ENCODE measurements around the gene DTX4.

DTX4 gene

GRCh38 chr11:59212744-59213631, 41.1 kb downstream of the DTX4 start, which contains the start of gene MPEG1:
Gene MPEG1 (minus strand): TSS chr11:59212927. CDS start chr11:59212865, 62 bp downstream.
- H3K36me3 ChIP-seq (ENCODE audit: control insufficient read depth, low read depth, low read length) = no peaks in the 10 kb centered on the region
- no peaks in the 10 kb centered on the region for H3K27me3 ChIP-seq (ENCODE audit: control insufficient read depth, insufficient read depth, low read length)
- no peak within 1 kb of the TSS for H3K9ac ChIP-seq (ENCODE audit: low read length)
- no peaks in the 10 kb centered on the region for H3K9me3 ChIP-seq (ENCODE audit: control insufficient read depth, low read depth, low read length)
- H3K4me3 ChIP-seq (ENCODE audit: low read length) = no peak within 1 kb of the TSS
- H3K4me1 ChIP-seq (ENCODE audit: control insufficient read depth, low read depth, low read length) = peaks cover 2% of the 10 kb centered on the region
- H3K27ac ChIP-seq (ENCODE audit: low read length) = no peak within 1 kb of the TSS

- Histone ChIP-seq H3K27me3 (ENCODE audit: control insufficient read depth, insufficient read depth, low read length) (no peaks in the 10 kb centered on the region), H3K4me1 (ENCODE audit: control insufficient read depth, low read depth, low read length) (no peaks in the 10 kb centered on the region), H3K9ac (ENCODE audit: low read length) (no peak overlapping the region), H3K9me3 (ENCODE audit: control insufficient read depth, low read depth, low read length) (no peaks in the 10 kb centered on the region), H3K4me3 (ENCODE audit: low read length) (no peak overlapping the region), H3K36me3 (ENCODE audit: control insufficient read depth, low read depth, low read length) (no peaks in the 10 kb centered on the region), H3K27ac (ENCODE audit: low read length) (no peak overlapping the region)
Measured at GRCh38 chr11:59214141-59214893, 42.4 kb downstream of the DTX4 start.

GRCh38 chr11:59216641-59217564, 45.0 kb downstream of the DTX4 start:
- no peaks in the 10 kb centered on the region for H3K9me3 ChIP-seq (ENCODE audit: control insufficient read depth, low read depth, low read length)

GRCh38 chr11:59218319-59218718, 46.4 kb downstream of the DTX4 start:
- no peaks in the 10 kb centered on the region for H3K9me3 ChIP-seq (ENCODE audit: control insufficient read depth, low read depth, low read length)
- H3K4me1 ChIP-seq (ENCODE audit: control insufficient read depth, low read depth, low read length) = no peaks in the 10 kb centered on the region
- H3K27ac ChIP-seq (ENCODE audit: low read length) = no peak overlapping the region
- H3K36me3 ChIP-seq (ENCODE audit: control insufficient read depth, low read depth, low read length) = no peaks in the 10 kb centered on the region
- no peak overlapping the region for H3K9ac ChIP-seq (ENCODE audit: low read length)
- H3K27me3 ChIP-seq (ENCODE audit: control insufficient read depth, insufficient read depth, low read length) = no peaks in the 10 kb centered on the region
- H3K4me3 ChIP-seq (ENCODE audit: low read length) = no peak overlapping the region

More at GRCh38 chr11:59216641-59217564, 45.0 kb downstream of the DTX4 start:
- H3K4me1 ChIP-seq (ENCODE audit: control insufficient read depth, low read depth, low read length) = no peaks in the 10 kb centered on the region
- H3K9ac ChIP-seq (ENCODE audit: low read length) = no peak overlapping the region
- H3K36me3 ChIP-seq (ENCODE audit: control insufficient read depth, low read depth, low read length) = no peaks in the 10 kb centered on the region
- H3K4me3 ChIP-seq (ENCODE audit: low read length) = no peak overlapping the region
- H3K27ac ChIP-seq (ENCODE audit: low read length) = no peak overlapping the region
- H3K27me3 ChIP-seq (ENCODE audit: control insufficient read depth, insufficient read depth, low read length) = no peaks in the 10 kb centered on the region

GRCh38 chr11:59218893-59219292, 47.0 kb downstream of the DTX4 start:
- Histone ChIP-seq H3K27me3 (ENCODE audit: control insufficient read depth, insufficient read depth, low read length) (no peaks in the 10 kb centered on the region), H3K9ac (ENCODE audit: low read length) (no peak overlapping the region), H3K9me3 (ENCODE audit: control insufficient read depth, low read depth, low read length) (no peaks in the 10 kb centered on the region), H3K36me3 (ENCODE audit: control insufficient read depth, low read depth, low read length) (no peaks in the 10 kb centered on the region), H3K4me1 (ENCODE audit: control insufficient read depth, low read depth, low read length) (no peaks in the 10 kb centered on the region), H3K27ac (ENCODE audit: low read length) (no peak overlapping the region), H3K4me3 (ENCODE audit: low read length) (no peak overlapping the region)

GRCh38 chr11:59219836-59220235, 47.9 kb downstream of the DTX4 start:
- H3K4me3 ChIP-seq (ENCODE audit: low read length) = no peak overlapping the region
- H3K27ac ChIP-seq (ENCODE audit: low read length) = no peak overlapping the region
- no peaks in the 10 kb centered on the region for H3K27me3 ChIP-seq (ENCODE audit: control insufficient read depth, insufficient read depth, low read length)
- H3K4me1 ChIP-seq (ENCODE audit: control insufficient read depth, low read depth, low read length) = no peaks in the 10 kb centered on the region
- no peaks in the 10 kb centered on the region for H3K36me3 ChIP-seq (ENCODE audit: control insufficient read depth, low read depth, low read length)
- H3K9me3 ChIP-seq (ENCODE audit: control insufficient read depth, low read depth, low read length) = no peaks in the 10 kb centered on the region
- no peak overlapping the region for H3K9ac ChIP-seq (ENCODE audit: low read length)

GRCh38 chr11:59221441-59221840, 49.5 kb downstream of the DTX4 start:
- H3K9ac ChIP-seq (ENCODE audit: low read length) = no peak overlapping the region
- H3K36me3 ChIP-seq (ENCODE audit: control insufficient read depth, low read depth, low read length) = no peaks in the 10 kb centered on the region
- no peaks in the 10 kb centered on the region for H3K27me3 ChIP-seq (ENCODE audit: control insufficient read depth, insufficient read depth, low read length)
- no peak overlapping the region for H3K27ac ChIP-seq (ENCODE audit: low read length)
- H3K4me1 ChIP-seq (ENCODE audit: control insufficient read depth, low read depth, low read length) = no peaks in the 10 kb centered on the region
- H3K4me3 ChIP-seq (ENCODE audit: low read length) = no peak overlapping the region
- H3K9me3 ChIP-seq (ENCODE audit: control insufficient read depth, low read depth, low read length) = no peaks in the 10 kb centered on the region

GRCh38 chr11:59222464-59223060, 50.6 kb downstream of the DTX4 start:
- Histone ChIP-seq H3K4me1 (ENCODE audit: control insufficient read depth, low read depth, low read length) (no peaks in the 10 kb centered on the region), H3K27me3 (ENCODE audit: control insufficient read depth, insufficient read depth, low read length) (no peaks in the 10 kb centered on the region)

GRCh38 chr11:59223177-59223576, 51.2 kb downstream of the DTX4 start:
- Histone ChIP-seq H3K9me3 (ENCODE audit: control insufficient read depth, low read depth, low read length) (no peaks in the 10 kb centered on the region), H3K4me3 (ENCODE audit: low read length) (no peak overlapping the region), H3K27me3 (ENCODE audit: control insufficient read depth, insufficient read depth, low read length) (no peaks in the 10 kb centered on the region), H3K36me3 (ENCODE audit: control insufficient read depth, low read depth, low read length) (no peaks in the 10 kb centered on the region), H3K27ac (ENCODE audit: low read length) (no peak overlapping the region), H3K9ac (ENCODE audit: low read length) (no peak overlapping the region), H3K4me1 (ENCODE audit: control insufficient read depth, low read depth, low read length) (no peaks in the 10 kb centered on the region)

More at GRCh38 chr11:59222464-59223060, 50.6 kb downstream of the DTX4 start:
- Histone ChIP-seq H3K9me3 (ENCODE audit: control insufficient read depth, low read depth, low read length) (no peaks in the 10 kb centered on the region), H3K9ac (ENCODE audit: low read length) (no peak overlapping the region), H3K27ac (ENCODE audit: low read length) (no peak overlapping the region), H3K36me3 (ENCODE audit: control insufficient read depth, low read depth, low read length) (no peaks in the 10 kb centered on the region), H3K4me3 (ENCODE audit: low read length) (no peak overlapping the region)

- no peak overlapping the region for H3K27ac ChIP-seq (ENCODE audit: low read length)
- no peak overlapping the region for H3K9ac ChIP-seq (ENCODE audit: low read length)
- H3K27me3 ChIP-seq (ENCODE audit: control insufficient read depth, insufficient read depth, low read length) = no peaks in the 10 kb centered on the region
- no peak overlapping the region for H3K4me3 ChIP-seq (ENCODE audit: low read length)
- no peaks in the 10 kb centered on the region for H3K36me3 ChIP-seq (ENCODE audit: control insufficient read depth, low read depth, low read length)
- no peaks in the 10 kb centered on the region for H3K9me3 ChIP-seq (ENCODE audit: control insufficient read depth, low read depth, low read length)
- H3K4me1 ChIP-seq (ENCODE audit: control insufficient read depth, low read depth, low read length) = no peaks in the 10 kb centered on the region
Measured at GRCh38 chr11:59223611-59224010, 51.7 kb downstream of the DTX4 start.

Measured in iPS-18a (cell line).